GM06990 (cell line): Measurements from ENCODE around the gene SLC25A22.

Experiments
- DNase-seq: peaks from one replicate; pipeline ENCODE4 v3.0.0-alpha.2; 2011; ENCODE audit not compliant: insufficient read length; ENCODE audit errors: extremely low read depth
- H3K27me3 ChIP-seq: replicated peaks from 2 replicates; pipeline ENCODE4 v1.6.0; 2011; ENCODE audit warnings: low read length; ENCODE audit not compliant: control insufficient read depth, insufficient read depth
- H3K36me3 ChIP-seq: 2 replicates; pipeline ENCODE4 v1.5.1; 2011; ENCODE audit warnings: low read length; ENCODE audit not compliant: control insufficient read depth, insufficient read depth
- H3K4me3 ChIP-seq: replicated peaks from 2 replicates; pipeline ENCODE4 v1.5.1; 2011; ENCODE audit warnings: low read depth, mild to moderate bottlenecking, control low read depth, low read length
- TF ChIP-seq, protein P1 (sequence below): IDR thresholded peaks from 2 replicates; pipeline ENCODE4 v1.5.1; 2011; ENCODE audit warnings: low read length, control low read depth, mild to moderate bottlenecking, inconsistent platforms; ENCODE audit not compliant: insufficient read depth, poor library complexity, severe bottlenecking

Gene SLC25A22

DNA sequence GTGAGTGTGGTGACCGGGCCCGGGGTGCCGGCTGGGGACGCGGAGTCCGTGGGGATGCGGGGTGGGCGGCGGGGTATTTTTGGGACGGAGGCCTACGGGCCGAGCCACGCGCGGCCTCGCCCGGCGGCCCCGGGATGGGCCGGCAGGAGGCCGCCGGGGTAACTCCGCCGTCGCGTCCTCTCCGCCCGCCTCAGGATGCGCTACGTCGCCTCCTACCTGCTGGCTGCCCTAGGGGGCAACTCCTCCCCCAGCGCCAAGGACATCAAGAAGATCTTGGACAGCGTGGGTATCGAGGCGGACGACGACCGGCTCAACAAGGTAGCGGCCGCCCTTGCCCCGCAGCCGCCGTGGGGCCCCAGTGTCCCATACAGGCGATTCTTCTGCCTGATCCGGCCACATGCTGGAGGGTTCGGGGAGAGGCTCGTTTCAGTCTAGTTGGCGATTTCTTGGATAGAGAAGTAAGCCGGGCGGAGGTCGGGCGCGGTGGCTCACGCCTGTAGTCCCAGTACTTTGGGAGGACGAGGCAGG, 12.0 kb upstream of the SLC25A22 start:
- Histone ChIP-seq H3K4me3 (peak overlapping the region; percentile 96), H3K27me3 (no peaks in the 10 kb centered on the region), H3K36me3 (peaks cover 26% of the 10 kb centered on the region)
- TF ChIP-seq, protein P1, sequence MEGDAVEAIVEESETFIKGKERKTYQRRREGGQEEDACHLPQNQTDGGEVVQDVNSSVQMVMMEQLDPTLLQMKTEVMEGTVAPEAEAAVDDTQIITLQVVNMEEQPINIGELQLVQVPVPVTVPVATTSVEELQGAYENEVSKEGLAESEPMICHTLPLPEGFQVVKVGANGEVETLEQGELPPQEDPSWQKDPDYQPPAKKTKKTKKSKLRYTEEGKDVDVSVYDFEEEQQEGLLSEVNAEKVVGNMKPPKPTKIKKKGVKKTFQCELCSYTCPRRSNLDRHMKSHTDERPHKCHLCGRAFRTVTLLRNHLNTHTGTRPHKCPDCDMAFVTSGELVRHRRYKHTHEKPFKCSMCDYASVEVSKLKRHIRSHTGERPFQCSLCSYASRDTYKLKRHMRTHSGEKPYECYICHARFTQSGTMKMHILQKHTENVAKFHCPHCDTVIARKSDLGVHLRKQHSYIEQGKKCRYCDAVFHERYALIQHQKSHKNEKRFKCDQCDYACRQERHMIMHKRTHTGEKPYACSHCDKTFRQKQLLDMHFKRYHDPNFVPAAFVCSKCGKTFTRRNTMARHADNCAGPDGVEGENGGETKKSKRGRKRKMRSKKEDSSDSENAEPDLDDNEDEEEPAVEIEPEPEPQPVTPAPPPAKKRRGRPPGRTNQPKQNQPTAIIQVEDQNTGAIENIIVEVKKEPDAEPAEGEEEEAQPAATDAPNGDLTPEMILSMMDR: no peak
- DNase-seq: no peak

DNA sequence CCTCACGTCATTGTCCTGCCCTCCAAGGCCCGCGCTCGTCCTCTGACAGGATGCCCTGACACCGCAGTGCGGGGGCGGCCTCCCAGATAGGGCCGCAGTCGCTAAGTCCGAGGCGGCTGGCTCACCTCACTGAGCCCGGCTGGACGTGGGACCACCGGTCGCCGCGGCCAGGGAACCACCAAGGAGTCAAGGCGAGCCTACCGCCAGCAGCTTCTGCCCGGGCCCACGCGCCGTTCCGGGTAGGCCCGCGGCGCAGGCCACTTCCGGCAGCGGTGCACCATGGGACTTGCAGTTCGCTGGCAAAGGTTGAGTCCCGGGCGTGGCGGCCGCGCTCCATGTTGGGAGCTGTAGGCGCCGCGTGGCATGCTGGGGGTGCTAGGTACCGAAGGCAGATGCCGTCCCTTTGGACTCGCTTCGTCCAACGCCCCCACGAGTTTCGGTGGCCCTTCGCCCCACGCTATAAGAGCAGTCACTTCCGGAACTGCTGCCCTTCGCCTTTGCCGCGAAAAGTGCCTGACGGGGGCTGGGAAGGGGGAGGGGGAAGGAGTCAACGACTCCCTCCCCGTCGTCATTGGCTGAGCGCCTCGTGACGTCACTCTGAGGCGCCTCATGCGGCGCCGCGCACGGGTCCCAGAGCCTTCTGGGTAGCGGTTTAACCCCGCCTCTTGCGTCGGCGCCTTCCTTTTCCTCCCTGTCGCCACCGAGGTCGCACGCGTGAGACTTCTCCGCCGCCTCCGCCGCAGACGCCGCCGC, 11.4 kb upstream of the SLC25A22 start, which contains the start of gene RPLP2:
RPLP2 (plus strand) TSS at position 681 of the 753 bp plus-strand sequence. CDS start 268 bp downstream, outside the sequence.
- TF ChIP-seq, protein P1: no peak

DNA sequence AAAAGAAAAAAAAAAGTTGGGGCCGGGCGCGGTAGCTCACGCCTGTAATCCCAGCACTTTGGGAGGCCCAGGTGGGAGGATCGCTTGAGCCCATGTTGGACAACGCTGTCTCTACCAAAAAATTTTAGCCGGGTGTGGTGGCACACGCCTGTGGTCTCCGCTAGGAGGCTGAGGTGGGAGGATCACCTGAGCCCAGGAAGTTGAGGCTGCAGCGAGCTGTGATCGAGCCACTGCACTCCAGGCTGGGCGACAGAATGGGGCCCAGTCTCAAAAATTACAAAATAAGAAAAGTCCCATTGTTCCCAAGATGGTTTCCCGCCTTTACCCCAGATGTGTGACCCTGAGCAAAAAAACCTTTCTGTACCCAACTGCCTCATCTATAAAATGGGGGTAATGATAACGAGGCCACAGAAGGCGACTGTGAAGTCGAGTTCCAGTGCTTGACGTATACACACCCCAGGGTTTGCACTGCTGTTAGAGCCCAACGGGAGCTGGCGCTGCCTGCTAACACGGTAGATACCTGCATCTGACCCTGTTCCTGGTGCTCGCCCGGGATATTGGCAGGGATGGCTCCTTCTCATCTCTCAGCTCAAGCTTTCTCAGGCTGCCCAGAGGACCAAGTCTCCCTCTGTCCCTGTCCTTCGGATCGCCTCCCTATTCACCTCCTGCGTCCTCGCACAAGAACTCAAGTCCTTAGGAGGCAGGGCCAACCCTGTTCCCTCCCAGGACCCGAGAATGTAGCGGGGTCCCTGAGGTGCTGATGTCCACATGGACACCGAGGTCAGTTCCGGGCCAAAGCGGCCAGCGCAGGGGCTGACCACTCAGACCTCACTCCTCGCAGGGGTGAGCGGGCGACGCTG, 10.6 kb upstream of the SLC25A22 start:
- peak overlapping the region; percentile 96 for H3K4me3 ChIP-seq
- DNase-seq: no peak
- H3K36me3 ChIP-seq: peaks cover 23% of the 10 kb centered on the region
- TF ChIP-seq, protein P1: peak; percentile 29
- no peaks in the 10 kb centered on the region for H3K27me3 ChIP-seq

More for the DNA sequence above, 11.4 kb upstream of the SLC25A22 start, which contains the start of gene RPLP2:
- peak; percentile 98 for DNase-seq
- H3K4me3 ChIP-seq: peak within 1 kb of the TSS; percentile 96
- peaks cover 26% of the 10 kb centered on the region for H3K36me3 ChIP-seq
- no peaks in the 10 kb centered on the region for H3K27me3 ChIP-seq

DNA sequence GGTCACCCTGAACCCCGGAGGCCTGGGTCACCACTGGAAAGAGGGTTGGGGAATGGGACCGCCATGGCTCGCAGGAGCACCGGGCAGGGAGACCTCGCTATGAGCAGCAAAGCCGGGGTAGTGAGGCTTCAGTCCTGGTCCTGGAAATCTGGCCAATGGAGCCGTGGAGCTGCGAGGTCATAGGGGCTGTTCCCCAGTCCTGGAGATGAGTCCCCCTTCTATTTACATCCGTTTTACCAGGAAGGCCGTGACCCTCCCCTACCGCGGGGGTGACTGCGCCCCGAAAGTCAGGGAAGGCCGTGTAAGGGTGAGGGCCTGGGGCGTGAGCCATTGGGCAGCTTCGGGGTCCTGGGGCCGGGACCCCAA, 6.5 kb upstream of the SLC25A22 start:
- Histone ChIP-seq H3K4me3 (peak overlapping the region; percentile 64), H3K27me3 (no peaks in the 10 kb centered on the region), H3K36me3 (peaks cover 10% of the 10 kb centered on the region)
- TF ChIP-seq, protein P1: no peak
- DNase-seq: no peak

DNA sequence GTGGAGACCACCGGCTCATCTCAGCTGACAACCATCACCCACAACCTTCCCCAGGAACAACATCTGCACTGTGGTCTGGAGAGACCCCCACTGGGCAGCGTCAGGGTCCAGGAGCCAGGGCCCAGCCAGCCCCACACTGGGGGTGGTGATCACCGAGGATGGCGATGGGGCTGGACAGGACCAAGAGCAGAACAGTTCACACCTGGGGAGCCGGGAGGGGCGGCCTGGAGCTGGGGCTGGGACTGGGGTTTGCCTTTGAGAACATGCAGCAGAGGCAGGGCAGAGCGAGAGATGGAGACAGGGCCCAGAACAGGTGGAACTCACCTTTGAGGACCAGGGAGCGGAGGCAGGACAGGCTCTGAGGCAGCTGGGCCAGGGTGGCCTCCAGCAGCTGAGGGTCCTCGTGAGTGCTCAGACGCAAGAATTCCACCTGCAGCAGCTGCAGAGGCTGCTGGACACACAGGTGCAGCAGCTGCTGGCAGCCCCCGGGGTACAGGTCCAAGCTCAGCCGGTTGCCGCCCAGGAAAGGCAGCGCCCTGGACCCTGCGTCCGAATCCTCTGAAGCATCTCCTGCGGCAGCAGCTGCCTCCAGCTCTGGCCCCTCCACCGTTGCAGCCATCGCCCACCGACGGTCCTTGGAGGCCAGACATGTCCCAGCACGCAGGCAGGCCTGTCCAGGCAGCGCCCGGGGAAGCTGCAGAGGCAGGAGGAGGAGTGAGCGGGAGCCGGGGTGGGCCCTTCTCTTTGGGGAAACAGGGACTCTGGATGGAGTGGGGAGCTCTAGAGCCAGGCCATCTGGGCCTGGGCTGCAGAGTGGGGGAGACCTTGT, 5.9 kb upstream of the SLC25A22 start:
- DNase-seq: no peak
- Histone ChIP-seq H3K36me3 (peaks cover 10% of the 10 kb centered on the region), H3K27me3 (no peaks in the 10 kb centered on the region), H3K4me3 (peak overlapping the region; percentile 64)
- TF ChIP-seq, protein P1: no peak
